ENCODE results near the gene PFDN4. TPM values are rescaled to one million over a fixed set of nuclear protein-coding genes. Genes with fewer than 3 reads are reported as not detected.

PFDN4 gene
- total and polyA plus RNA-seq, 12 donors, result 21.9 to 56.3 (median 30.7) TPM

GRCh38 chr20:54199283-54199682 is 8.6 kb upstream of the PFDN4 start:
- ATAC-seq, result peak in 1 of 8 donors; percentile 13

DNA sequence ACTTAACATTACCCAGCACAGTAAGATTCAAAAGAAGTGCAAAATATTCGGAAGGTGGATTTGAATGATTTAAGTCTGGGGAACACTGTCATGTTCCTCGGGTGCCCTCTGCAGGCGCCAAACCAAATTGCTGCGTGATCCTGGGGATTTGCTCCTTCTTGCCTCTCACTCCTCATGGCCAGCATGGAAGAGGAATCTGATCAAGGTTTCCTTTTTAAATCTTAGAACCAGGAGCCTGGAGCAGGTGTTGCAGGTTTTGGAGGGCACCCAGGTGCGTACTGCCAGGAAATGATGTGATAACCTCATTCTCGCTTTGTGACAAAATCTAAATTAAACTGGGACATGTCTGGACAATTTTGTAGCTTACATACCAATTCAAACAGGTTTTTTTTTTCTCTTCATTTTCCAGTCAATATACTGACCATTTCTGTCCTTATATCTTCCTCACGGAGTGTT is 8.1 kb upstream of the PFDN4 start:
- peaks cover 0 to 17% (median 0%) of the 10 kb centered on the region in 7 donors for H3K27me3 ChIP-seq
- no peak overlapping the region for H3K27ac ChIP-seq
- no peaks in the 10 kb centered on the region for H3K36me3 ChIP-seq
- intact Hi-C loops (cut with DNase I), result loop anchor here (1.0 to 10.0 kb wide), 7 partner anchors 99 to 625 kb away; no protein-coding TSS in a partner anchor
- no peaks in the 10 kb centered on the region for H3K9me3 ChIP-seq
- 14 to 18% methylated on average over 7 of the region's 7 CpGs for WGBS, 2 donors
- no peaks in the 10 kb centered on the region for H3K4me1 ChIP-seq
- ATAC-seq, result peak in 6 of 8 donors; percentile 55 to 84 (median 67)
- peak; percentile 67 to 70 for DNase-seq
- peak; percentile 71 to 92 (median 90) for TF ChIP-seq CTCF (IDR thresholded peaks at IDR 0.05)
- H3K4me3 ChIP-seq, result no peak overlapping the region

More at GRCh38 chr20:54199283-54199682, 8.6 kb upstream of the PFDN4 start:
- WGBS, 2 donors, result 72 to 75% methylated on average over 6 of the region's 6 CpGs
- H3K27ac ChIP-seq, result no peak overlapping the region
- no peaks in the 10 kb centered on the region for H3K4me1 ChIP-seq
- no peak for DNase-seq
- no peak overlapping the region for H3K4me3 ChIP-seq
- H3K9me3 ChIP-seq, result no peaks in the 10 kb centered on the region
- no peaks in the 10 kb centered on the region for H3K36me3 ChIP-seq
- TF ChIP-seq CTCF (IDR thresholded peaks at IDR 0.05), result no peak
- H3K27me3 ChIP-seq, result peaks cover 0 to 17% (median 0%) of the 10 kb centered on the region in 7 donors
- intact Hi-C loops (cut with DNase I), result loop anchor here in 8 of 10 donors (1.0 to 5.0 kb wide), 5 partner anchors 98 to 103 kb away; no protein-coding TSS in a partner anchor

DNA sequence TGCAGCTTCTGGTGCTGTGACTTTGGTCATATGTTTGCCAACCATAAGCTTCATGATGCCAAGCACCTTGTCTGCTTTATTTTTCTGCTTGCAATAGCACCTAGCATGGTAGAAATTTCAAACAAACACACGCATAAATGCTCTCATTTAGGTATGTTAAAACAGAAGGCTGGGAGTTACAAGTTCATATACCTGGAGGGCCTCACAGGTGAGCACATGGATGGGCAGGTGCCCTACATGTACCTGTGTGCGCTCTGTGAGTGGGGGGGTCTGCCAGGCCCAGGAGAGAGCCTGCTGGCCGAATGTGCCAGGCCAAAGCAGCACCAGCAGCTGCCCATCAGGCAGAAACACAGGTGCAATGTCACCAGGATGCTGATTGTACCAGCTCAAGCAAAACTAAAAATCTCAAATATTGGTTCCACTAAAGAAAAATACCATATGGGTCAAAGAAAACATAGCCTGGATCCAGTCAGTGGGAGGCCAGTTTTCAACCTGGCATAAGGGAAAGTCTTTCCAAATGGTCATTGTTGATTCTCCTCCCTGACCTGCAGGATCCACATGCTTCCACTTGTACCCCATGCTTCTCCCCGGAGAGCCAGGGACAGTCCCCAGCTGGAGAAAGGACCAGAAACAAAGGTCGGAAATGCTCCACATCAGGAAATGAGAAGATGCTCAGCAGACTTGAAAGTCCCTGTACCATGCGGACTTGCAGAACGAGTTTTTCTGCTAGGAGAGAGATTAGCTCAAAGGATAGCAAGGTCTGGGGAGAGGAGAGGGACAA is 7.2 kb upstream of the PFDN4 start:
- no peak for DNase-seq
- TF ChIP-seq CTCF (IDR thresholded peaks at IDR 0.05), result no peak
- Histone ChIP-seq H3K27me3 (peaks cover 0 to 12% (median 0%) of the 10 kb centered on the region in 7 donors), H3K36me3 (no peaks in the 10 kb centered on the region), H3K4me3 (no peak overlapping the region), H3K27ac (no peak overlapping the region), H3K4me1 (no peaks in the 10 kb centered on the region), H3K9me3 (no peaks in the 10 kb centered on the region)
- WGBS, 2 donors, result 57 to 59% methylated on average over 7 of the region's 7 CpGs
- intact Hi-C loops (cut with DNase I), result loop anchor here in 4 of 10 donors (2.0 to 10.0 kb wide), 4 partner anchors 103 to 626 kb away; no protein-coding TSS in a partner anchor
- no peak for ATAC-seq

GRCh38 chr20:54201268-54201846 is 6.5 kb upstream of the PFDN4 start:
- no peaks in the 10 kb centered on the region for H3K4me1 ChIP-seq
- H3K27ac ChIP-seq, result no peak overlapping the region
- WGBS, 2 donors, result 73 to 74% methylated on average over 4 of the region's 4 CpGs
- ATAC-seq, result no peak
- DNase-seq, result no peak
- no peaks in the 10 kb centered on the region for H3K36me3 ChIP-seq
- intact Hi-C loops (cut with DNase I), result loop anchor here in 4 of 10 donors (2.0 to 10.0 kb wide), 4 partner anchors 104 to 627 kb away; no protein-coding TSS in a partner anchor
- no peak overlapping the region for H3K4me3 ChIP-seq
- no peaks in the 10 kb centered on the region for H3K9me3 ChIP-seq
- peaks cover 0 to 7% (median 0%) of the 10 kb centered on the region in 7 donors for H3K27me3 ChIP-seq
- TF ChIP-seq CTCF (IDR thresholded peaks at IDR 0.05), result no peak
